Stomach (tissue), 9 donors: ENCODE results near the gene ILDR2. TPM values are rescaled to one million over a fixed set of nuclear protein-coding genes. Genes with fewer than 3 reads are reported as not detected.

ENCODE experiments used
- DNase-seq, 2 donors: peaks; one replicate each; pipeline versions ENCODE4 v3.0.0 to v3.0.0-alpha.2; 2013 to 2019
- H3K27ac ChIP-seq, 5 donors: fragments of 200-600 bp in 4 of 5; sonication (generic) in 4 of 5; one replicate each; pipeline ENCODE4 v1.5.1; 2013 to 2019; ENCODE audit warnings: mild to moderate bottlenecking in 1 of 5, moderate library complexity in 1 of 5
- H3K27me3 ChIP-seq, 3 donors: fragments of 200-600 bp; sonication (generic); one replicate each; pipeline ENCODE4 v1.5.1; 2017 to 2019; ENCODE audit warnings: mixed run types in 1 of 3
- H3K36me3 ChIP-seq, 4 donors: fragments of 200-600 bp; sonication (generic); 1 replicate in 3 of 4; 2 replicates in 1 of 4; pipeline ENCODE4 v1.5.1; 2016 to 2019
- H3K4me1 ChIP-seq, 4 donors: fragments of 200-600 bp; sonication (generic); one replicate each; pipeline ENCODE4 v1.5.1; 2016 to 2019
- H3K4me3 ChIP-seq, 4 donors: fragments of 200-600 bp; sonication (generic) in 3 of 4; one replicate each; pipeline ENCODE4 v1.5.1; 2016 to 2019; ENCODE audit warnings: mild to moderate bottlenecking in 1 of 4
- H3K9me3 ChIP-seq, 4 donors: fragments of 200-600 bp; sonication (generic); one replicate each; pipeline ENCODE4 v1.5.1; 2016 to 2019
- CTCF ChIP-seq, 7 experiments: fragments of 450-650 bp in 4 of 7; fragments of 200-600 bp in 3 of 7; sonication (generic) in 3 of 7; IDR thresholded peaks; one replicate each; pipeline ENCODE4 v1.5.1; 2016 to 2019; ENCODE audit warnings: antibody characterized with exemption in 7 of 7, control low read depth in 2 of 7, mild to moderate bottlenecking in 1 of 7
- EP300 ChIP-seq: sonication (generic); formaldehyde crosslinking; IDR thresholded peaks from one replicate; pipeline ENCODE4 v1.6.1; 2017; ENCODE audit warnings: antibody characterized with exemption
- POLR2A ChIP-seq, 4 donors: fragments of 450-650 bp; IDR thresholded peaks; one replicate each; pipeline ENCODE4 v1.6.1; 2016; ENCODE audit warnings: antibody characterized with exemption in 4 of 4, control low read depth in 2 of 4, mild to moderate bottlenecking in 1 of 4, moderate library complexity in 1 of 4
- POLR2AphosphoS5 ChIP-seq, 3 donors: sonication (generic); formaldehyde crosslinking; IDR thresholded peaks; one replicate each; pipeline ENCODE4 v1.6.1; 2016; ENCODE audit warnings: antibody characterized with exemption in 3 of 3
- WGBS, 5 donors: extraction: QIAGEN DNeasy Blood & Tissue Kit in 3 of 5; methylation state at CpG; one replicate each; pipeline versions ENCODE4 v1.1.5 to v1.1.7; 2013 to 2018; 5-methylcytosine and 5-hydroxymethylcytosine counted together
- intact Hi-C: fragments of 100-400 bp; cut with DNase I; formaldehyde crosslinking; loops from one replicate; pipeline ENCODE4 v1.15.1; 2023; ENCODE audit warnings: low total_unique reads
- polyA plus RNA-seq, 3 donors: library from polyadenylated mRNA; stranded (reverse); fragments of 200-250 nt; gene quantifications; one replicate each; pipeline ENCODE4 v1.2.3, GENCODE V29; 2013
- total RNA-seq, 5 donors: library from RNA; depleted of rRNA; stranded (reverse); fragments of >200 nt; gene quantifications; one replicate each; pipeline versions ENCODE4 v1.1.0 to v1.2.3, GENCODE V29; 2014 to 2016
- donor health status: healthy with polysubstance abuse.
- donor health status: Bipolar disorder and iron deficiency.
- donor health status: healthy.

The ILDR2 gene
- total and polyA plus RNA-seq, 8 donors = under 0.01 to 0.92 (median 0.14) TPM; not detected in 2

- Histone ChIP-seq H3K4me3 (no peak overlapping the region), H3K27ac (no peak overlapping the region), H3K9me3 (peaks cover 0 to 14% (median 4%) of the 10 kb centered on the region in 4 donors), H3K4me1 (no peaks in the 10 kb centered on the region), H3K36me3 (no peaks in the 10 kb centered on the region), H3K27me3 (no peaks in the 10 kb centered on the region)
- intact Hi-C loops = no loop called here
- no peak for DNase-seq
- TF ChIP-seq CTCF (IDR thresholded peaks at IDR 0.05) = no peak
- TF ChIP-seq POLR2A (IDR thresholded peaks at IDR 0.05) = no peak
- TF ChIP-seq POLR2AphosphoS5 (IDR thresholded peaks at IDR 0.05) = no peak
- TF ChIP-seq EP300 = no peak
These were observed 75.6 kb downstream of the ILDR2 start for GRCh38 chr1:166899769-166900168.

DNA sequence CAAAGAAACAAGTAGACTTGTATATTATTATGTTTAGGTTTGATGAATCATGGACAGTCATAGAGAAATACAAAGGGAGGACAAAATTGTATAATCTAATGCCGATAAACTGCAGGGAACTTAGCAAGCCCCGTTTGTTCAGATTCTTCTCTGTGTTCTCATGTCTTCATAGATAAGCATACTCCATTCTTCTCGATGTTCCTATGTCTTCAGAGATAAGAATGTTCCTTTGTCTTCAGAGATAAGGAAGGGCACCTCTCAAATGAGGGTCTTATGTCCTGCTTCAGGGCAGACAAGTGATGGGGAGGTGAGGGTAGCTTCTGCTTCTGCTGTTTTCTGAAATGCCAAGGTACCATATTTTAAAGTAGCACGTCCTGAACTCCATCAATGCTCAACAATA lies 79.6 kb downstream of the ILDR2 start:
- DNase-seq = no peak
- intact Hi-C loops = no loop called here
- no peaks in the 10 kb centered on the region for H3K36me3 ChIP-seq
- H3K4me1 ChIP-seq = no peaks in the 10 kb centered on the region
- peaks cover 0 to 4% (median 0%) of the 10 kb centered on the region in 3 donors for H3K27me3 ChIP-seq
- H3K27ac ChIP-seq = no peak overlapping the region
- 58 to 69% (median 65%) methylated on average over 4 of the region's 4 CpGs for WGBS, 5 donors
- H3K9me3 ChIP-seq = peaks cover 0 to 14% (median 4%) of the 10 kb centered on the region in 4 donors
- H3K4me3 ChIP-seq = no peak overlapping the region
- TF ChIP-seq POLR2AphosphoS5 (IDR thresholded peaks at IDR 0.05) (no peak), EP300 (no peak), CTCF (IDR thresholded peaks at IDR 0.05) (no peak), POLR2A (IDR thresholded peaks at IDR 0.05) (no peak)

DNA sequence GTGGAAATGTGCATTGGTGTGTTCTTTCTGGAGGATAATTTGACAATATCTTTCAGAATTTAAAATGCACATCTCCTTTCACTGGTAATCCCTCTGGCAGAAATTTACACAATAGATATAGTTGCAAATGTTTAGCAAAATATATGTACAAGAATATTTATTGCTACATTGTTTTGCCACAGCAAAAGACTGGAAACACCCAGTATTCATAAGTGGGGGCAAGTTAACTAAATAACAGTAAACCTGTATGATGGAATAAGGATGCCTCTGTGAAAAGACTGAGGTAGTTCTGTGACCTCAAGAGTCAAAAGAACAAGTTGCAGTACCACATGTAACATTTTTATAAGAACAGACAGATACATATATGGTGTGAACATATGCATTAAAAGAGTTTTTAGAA lies 85.6 kb downstream of the ILDR2 start:
- no peaks in the 10 kb centered on the region for H3K9me3 ChIP-seq
- no peaks in the 10 kb centered on the region for H3K4me1 ChIP-seq
- TF ChIP-seq POLR2AphosphoS5 (IDR thresholded peaks at IDR 0.05) = no peak
- TF ChIP-seq CTCF (IDR thresholded peaks at IDR 0.05) = no peak
- TF ChIP-seq EP300 = no peak
- TF ChIP-seq POLR2A (IDR thresholded peaks at IDR 0.05) = no peak
- no peak for DNase-seq
- no peaks in the 10 kb centered on the region for H3K36me3 ChIP-seq
- no peak overlapping the region for H3K4me3 ChIP-seq
- H3K27ac ChIP-seq = no peak overlapping the region
- intact Hi-C loops = no loop called here
- H3K27me3 ChIP-seq = peaks cover 0 to 17% (median 2%) of the 10 kb centered on the region in 3 donors

GRCh38 chr1:166888373-166889111 lies 86.8 kb downstream of the ILDR2 start:
- DNase-seq = no peak
- H3K36me3 ChIP-seq = no peaks in the 10 kb centered on the region
- no peaks in the 10 kb centered on the region for H3K9me3 ChIP-seq
- no peak overlapping the region for H3K4me3 ChIP-seq
- intact Hi-C loops = no loop called here
- H3K27me3 ChIP-seq = peaks cover 0 to 29% (median 14%) of the 10 kb centered on the region in 3 donors
- WGBS, 5 donors = 72 to 81% (median 74%) methylated on average over 4 of the region's 4 CpGs
- TF ChIP-seq CTCF (IDR thresholded peaks at IDR 0.05) (no peak), EP300 (no peak), POLR2A (IDR thresholded peaks at IDR 0.05) (no peak), POLR2AphosphoS5 (IDR thresholded peaks at IDR 0.05) (no peak)
- H3K4me1 ChIP-seq = peaks cover 5 to 11% (median 10%) of the 10 kb centered on the region in 4 donors
- no peak overlapping the region for H3K27ac ChIP-seq
